Measurements from ENCODE around the gene FAM184B. TPM values are rescaled to one million over a fixed set of nuclear protein-coding genes. Genes with fewer than 3 reads are reported as not detected.

FAM184B gene
- total and polyA plus RNA-seq, 2 experiments from 2014 or later = 0.11 to 0.49 TPM

DNA sequence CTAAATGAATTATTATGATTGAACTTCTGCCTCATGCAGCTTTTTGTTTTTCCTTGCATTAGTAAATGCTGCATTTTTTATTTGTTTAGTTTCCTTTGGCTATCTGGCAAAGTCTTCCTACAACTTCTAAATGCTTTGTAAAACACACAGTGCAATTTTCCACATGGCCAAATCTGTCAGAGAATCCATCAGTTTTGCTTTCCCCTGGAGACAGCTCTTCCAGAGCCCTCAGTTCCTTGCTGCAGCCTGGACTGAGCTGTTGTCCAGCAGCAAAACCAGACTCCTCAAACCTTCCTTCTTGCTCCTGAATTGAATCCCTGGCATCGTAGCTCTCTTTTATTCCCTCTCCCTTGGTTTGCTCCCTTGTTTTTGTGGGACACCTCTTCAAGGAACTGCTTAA lies 124.3 kb downstream of the FAM184B start:
- TF ChIP-seq POLR2AphosphoS5 (IDR thresholded peaks at IDR 0.05; ENCODE audit: low read depth) = no peak
- TF ChIP-seq JUNB (IDR thresholded peaks at IDR 0.05; ENCODE audit: unreplicated experiment) = no peak
- TF ChIP-seq CREB1 (CRISPR knock-in tag; IDR thresholded peaks at IDR 0.05; ENCODE audit: low read depth) = no peak
- TF ChIP-seq EZH2phosphoT487 (IDR thresholded peaks at IDR 0.05; ENCODE audit: unreplicated experiment) = no peak
- no peak for TF ChIP-seq EZH2 (IDR thresholded peaks at IDR 0.05; ENCODE audit: low read depth, unreplicated experiment)
- TF ChIP-seq, protein P1, sequence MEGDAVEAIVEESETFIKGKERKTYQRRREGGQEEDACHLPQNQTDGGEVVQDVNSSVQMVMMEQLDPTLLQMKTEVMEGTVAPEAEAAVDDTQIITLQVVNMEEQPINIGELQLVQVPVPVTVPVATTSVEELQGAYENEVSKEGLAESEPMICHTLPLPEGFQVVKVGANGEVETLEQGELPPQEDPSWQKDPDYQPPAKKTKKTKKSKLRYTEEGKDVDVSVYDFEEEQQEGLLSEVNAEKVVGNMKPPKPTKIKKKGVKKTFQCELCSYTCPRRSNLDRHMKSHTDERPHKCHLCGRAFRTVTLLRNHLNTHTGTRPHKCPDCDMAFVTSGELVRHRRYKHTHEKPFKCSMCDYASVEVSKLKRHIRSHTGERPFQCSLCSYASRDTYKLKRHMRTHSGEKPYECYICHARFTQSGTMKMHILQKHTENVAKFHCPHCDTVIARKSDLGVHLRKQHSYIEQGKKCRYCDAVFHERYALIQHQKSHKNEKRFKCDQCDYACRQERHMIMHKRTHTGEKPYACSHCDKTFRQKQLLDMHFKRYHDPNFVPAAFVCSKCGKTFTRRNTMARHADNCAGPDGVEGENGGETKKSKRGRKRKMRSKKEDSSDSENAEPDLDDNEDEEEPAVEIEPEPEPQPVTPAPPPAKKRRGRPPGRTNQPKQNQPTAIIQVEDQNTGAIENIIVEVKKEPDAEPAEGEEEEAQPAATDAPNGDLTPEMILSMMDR (conservative IDR thresholded peaks at IDR 0.05; ENCODE audit: low read depth in 2 of 2) = no peak
- no peak for TF ChIP-seq ZNF331 (CRISPR knock-in tag; IDR thresholded peaks at IDR 0.05; ENCODE audit: low read depth)
- TF ChIP-seq NANOG (IDR thresholded peaks at IDR 0.05; ENCODE audit: borderline replicate concordance) = no peak
- no peak for TF ChIP-seq REST (IDR thresholded peaks at IDR 0.05; ENCODE audit: unreplicated experiment)
- TF ChIP-seq, protein P2, sequence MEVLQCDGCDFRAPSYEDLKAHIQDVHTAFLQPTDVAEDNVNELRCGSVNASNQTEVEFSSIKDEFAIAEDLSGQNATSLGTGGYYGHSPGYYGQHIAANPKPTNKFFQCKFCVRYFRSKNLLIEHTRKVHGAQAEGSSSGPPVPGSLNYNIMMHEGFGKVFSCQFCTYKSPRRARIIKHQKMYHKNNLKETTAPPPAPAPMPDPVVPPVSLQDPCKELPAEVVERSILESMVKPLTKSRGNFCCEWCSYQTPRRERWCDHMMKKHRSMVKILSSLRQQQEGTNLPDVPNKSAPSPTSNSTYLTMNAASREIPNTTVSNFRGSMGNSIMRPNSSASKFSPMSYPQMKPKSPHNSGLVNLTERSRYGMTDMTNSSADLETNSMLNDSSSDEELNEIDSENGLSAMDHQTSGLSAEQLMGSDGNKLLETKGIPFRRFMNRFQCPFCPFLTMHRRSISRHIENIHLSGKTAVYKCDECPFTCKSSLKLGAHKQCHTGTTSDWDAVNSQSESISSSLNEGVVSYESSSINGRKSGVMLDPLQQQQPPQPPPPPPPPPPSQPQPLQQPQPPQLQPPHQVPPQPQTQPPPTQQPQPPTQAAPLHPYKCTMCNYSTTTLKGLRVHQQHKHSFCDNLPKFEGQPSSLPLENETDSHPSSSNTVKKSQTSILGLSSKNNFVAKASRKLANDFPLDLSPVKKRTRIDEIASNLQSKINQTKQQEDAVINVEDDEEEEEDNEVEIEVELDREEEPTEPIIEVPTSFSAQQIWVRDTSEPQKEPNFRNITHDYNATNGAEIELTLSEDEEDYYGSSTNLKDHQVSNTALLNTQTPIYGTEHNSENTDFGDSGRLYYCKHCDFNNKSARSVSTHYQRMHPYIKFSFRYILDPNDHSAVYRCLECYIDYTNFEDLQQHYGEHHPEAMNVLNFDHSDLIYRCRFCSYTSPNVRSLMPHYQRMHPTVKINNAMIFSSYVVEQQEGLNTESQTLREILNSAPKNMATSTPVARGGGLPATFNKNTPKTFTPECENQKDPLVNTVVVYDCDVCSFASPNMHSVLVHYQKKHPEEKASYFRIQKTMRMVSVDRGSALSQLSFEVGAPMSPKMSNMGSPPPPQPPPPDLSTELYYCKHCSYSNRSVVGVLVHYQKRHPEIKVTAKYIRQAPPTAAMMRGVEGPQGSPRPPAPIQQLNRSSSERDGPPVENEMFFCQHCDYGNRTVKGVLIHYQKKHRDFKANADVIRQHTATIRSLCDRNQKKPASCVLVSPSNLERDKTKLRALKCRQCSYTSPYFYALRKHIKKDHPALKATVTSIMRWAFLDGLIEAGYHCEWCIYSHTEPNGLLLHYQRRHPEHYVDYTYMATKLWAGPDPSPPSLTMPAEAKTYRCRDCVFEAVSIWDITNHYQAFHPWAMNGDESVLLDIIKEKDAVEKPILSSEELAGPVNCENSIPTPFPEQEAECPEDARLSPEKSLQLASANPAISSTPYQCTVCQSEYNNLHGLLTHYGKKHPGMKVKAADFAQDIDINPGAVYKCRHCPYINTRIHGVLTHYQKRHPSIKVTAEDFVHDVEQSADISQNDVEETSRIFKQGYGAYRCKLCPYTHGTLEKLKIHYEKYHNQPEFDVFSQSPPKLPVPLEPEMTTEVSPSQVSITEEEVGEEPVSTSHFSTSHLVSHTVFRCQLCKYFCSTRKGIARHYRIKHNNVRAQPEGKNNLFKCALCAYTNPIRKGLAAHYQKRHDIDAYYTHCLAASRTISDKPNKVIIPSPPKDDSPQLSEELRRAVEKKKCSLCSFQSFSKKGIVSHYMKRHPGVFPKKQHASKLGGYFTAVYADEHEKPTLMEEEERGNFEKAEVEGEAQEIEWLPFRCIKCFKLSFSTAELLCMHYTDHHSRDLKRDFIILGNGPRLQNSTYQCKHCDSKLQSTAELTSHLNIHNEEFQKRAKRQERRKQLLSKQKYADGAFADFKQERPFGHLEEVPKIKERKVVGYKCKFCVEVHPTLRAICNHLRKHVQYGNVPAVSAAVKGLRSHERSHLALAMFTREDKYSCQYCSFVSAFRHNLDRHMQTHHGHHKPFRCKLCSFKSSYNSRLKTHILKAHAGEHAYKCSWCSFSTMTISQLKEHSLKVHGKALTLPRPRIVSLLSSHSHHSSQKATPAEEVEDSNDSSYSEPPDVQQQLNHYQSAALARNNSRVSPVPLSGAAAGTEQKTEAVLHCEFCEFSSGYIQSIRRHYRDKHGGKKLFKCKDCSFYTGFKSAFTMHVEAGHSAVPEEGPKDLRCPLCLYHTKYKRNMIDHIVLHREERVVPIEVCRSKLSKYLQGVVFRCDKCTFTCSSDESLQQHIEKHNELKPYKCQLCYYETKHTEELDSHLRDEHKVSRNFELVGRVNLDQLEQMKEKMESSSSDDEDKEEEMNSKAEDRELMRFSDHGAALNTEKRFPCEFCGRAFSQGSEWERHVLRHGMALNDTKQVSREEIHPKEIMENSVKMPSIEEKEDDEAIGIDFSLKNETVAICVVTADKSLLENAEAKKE (CRISPR knock-in tag; IDR thresholded peaks at IDR 0.05) = no peak
- TF ChIP-seq ETS1 (IDR thresholded peaks at IDR 0.05) = no peak
- TF ChIP-seq STAT1 (IDR thresholded peaks at IDR 0.05; ENCODE audit: unreplicated experiment) = no peak
- TF ChIP-seq ZNF114 (CRISPR knock-in tag; IDR thresholded peaks at IDR 0.05) = no peak

More for the DNA sequence above, 124.3 kb downstream of the FAM184B start:
- Mint-ChIP-seq H3K27me3 (ENCODE audit: insufficient read depth, low read depth, poor library complexity) (peaks cover 9% of the 10 kb centered on the region), H3K9me3 (no peaks in the 10 kb centered on the region), H3K4me1 (no peaks in the 10 kb centered on the region), H3K36me3 (ENCODE audit: low read depth) (no peaks in the 10 kb centered on the region), H3K4me3 (no peak overlapping the region), H3K27ac (no peak overlapping the region)
- no peak overlapping the region for H2AFZ ChIP-seq
- H3F3A ChIP-seq (replicated peaks; ENCODE audit: low read depth) = no peaks in the 10 kb centered on the region
- no peaks in the 10 kb centered on the region for H3K79me2 ChIP-seq (replicated peaks; ENCODE audit: insufficient read depth)
- no peak overlapping the region for H3K4me2 ChIP-seq
- H4K20me1 ChIP-seq (replicated peaks; ENCODE audit: insufficient read depth) = no peaks in the 10 kb centered on the region
- H3K27me3 ChIP-seq (ENCODE audit: insufficient read depth) = no peaks in the 10 kb centered on the region
- ATAC-seq (no peak), DNase-seq (ENCODE audit: low spot score) (no peak)
- no peaks in the 10 kb centered on the region for H3K4me1 ChIP-seq (ENCODE audit: insufficient read depth)
- no peak overlapping the region for H3K4me3 ChIP-seq
- H3K36me3 ChIP-seq (ENCODE audit: insufficient read depth) = no peaks in the 10 kb centered on the region
- H3K27ac ChIP-seq (ENCODE audit: low read depth) = no peak overlapping the region
- H3K9me2 ChIP-seq (ENCODE audit: insufficient read depth) = no peaks in the 10 kb centered on the region

All from GM23338 (cell line).